Measurements from ENCODE around the gene TMEM178B.

GRCh38 chr7:141370650-141371049 lies 296.8 kb downstream of the TMEM178B start:
- TF ChIP-seq POLR2AphosphoS5 (IDR thresholded peaks at IDR 0.05; ENCODE audit: borderline replicate concordance, low read depth, low read length) (no peak), FOXP2 (optimal IDR thresholded peaks at IDR 0.05; ENCODE audit: control extremely low read depth, extremely low read length, insufficient read depth) (no peak), EZH2 (IDR thresholded peaks at IDR 0.05) (no peak)
